ELF-1 (cell line): Measurements from ENCODE around the gene UST.
"Not testable (repeated sequence)": the region's sequence is repeated elsewhere in the genome, so short reads cannot be mapped to it uniquely, and the experiment has no call there.

Source experiments
- DNase-seq: peaks from one replicate; pipeline ENCODE4 v3.0.0-alpha.2; 2016; ENCODE audit warnings: low read depth, low spot score

Gene UST

DNA sequence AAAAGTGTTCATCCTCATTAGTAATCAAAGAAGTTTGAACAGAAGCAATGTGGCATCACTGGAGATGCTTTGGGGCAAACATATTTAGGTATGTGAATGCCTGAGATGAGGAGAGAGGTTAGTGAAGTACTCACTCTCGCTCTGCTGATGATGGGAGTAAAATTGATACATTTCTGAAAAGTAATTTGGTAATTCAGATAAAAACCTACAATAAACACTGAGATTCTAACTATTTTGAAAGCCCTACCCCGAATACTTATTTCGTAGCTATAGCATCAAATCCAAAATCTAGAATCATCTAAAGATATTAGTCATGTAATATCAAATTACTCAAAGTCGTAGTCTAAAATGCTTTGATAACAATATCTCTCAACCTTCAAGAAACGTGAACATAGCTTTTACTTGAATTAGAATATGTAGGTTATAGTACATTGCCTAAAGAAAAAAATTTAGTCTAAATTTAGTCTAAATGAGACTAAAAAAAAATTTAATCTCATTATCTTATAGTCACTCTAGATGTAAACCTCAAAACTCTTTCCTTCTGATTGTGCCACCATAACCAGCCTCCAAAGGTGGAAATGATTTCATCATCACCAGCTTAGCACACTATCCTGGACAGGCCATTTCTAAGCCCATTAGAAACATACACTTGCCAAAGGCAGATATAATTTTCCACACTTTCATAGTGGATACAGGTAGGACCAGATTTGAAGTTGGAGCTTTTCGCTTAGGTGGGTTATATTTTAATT is 338.2 kb downstream of the UST start:
- no peak for DNase-seq

GRCh38 chr6:149085557-149085938 is 338.7 kb downstream of the UST start:
- no peak for DNase-seq

DNA sequence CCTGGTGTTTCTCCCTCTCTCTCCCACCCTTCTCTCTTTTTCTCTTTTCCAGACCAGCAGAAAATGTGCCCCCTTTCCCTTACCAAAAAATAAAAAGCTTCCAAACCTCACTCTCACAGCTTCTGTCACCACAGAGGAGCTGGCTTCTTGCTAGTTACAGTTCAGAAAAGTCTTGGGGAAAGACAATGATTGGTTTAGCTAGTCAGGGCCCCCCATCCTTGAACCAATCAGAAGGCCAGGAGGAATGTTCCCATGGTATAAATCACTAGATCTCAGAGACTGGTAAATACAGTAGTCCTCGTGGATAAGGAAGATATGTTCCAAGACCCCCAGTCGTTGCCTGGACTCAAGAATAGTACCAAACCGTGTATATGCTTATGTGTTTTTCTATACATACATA is 339.5 kb downstream of the UST start:
- no peak for DNase-seq

- DNase-seq: no peak
Measured at GRCh38 chr6:149087898-149088297, 341.1 kb downstream of the UST start.

GRCh38 chr6:149088361-149088760 is 341.5 kb downstream of the UST start:
- no peak for DNase-seq

GRCh38 chr6:149089510-149089909 is 342.7 kb downstream of the UST start:
- DNase-seq: no peak

DNA sequence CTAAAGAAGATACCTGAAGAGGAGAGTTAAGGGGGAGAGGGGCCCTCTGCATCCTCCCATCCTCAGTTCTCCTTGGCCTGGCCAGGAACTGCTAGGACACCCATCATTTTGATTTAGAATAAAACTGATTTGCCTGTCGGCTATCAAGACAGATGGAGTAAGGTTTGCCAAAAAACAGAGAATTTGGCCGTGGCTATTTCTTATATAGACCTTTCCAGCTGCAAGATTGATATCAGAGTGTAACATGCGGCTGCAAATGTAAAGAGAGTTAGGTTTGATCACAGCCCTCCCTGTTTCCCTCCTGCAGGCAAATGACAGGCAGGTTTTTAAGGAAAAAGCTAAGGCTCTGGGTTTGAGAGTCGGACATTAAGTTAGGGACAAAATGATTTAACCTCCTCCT is 344.1 kb downstream of the UST start:
- DNase-seq: no peak

GRCh38 chr6:149093643-149094042 is 346.8 kb downstream of the UST start:
- DNase-seq: no peak

- no peak for DNase-seq
Measured at GRCh38 chr6:149094156-149094555, 347.3 kb downstream of the UST start.

DNA sequence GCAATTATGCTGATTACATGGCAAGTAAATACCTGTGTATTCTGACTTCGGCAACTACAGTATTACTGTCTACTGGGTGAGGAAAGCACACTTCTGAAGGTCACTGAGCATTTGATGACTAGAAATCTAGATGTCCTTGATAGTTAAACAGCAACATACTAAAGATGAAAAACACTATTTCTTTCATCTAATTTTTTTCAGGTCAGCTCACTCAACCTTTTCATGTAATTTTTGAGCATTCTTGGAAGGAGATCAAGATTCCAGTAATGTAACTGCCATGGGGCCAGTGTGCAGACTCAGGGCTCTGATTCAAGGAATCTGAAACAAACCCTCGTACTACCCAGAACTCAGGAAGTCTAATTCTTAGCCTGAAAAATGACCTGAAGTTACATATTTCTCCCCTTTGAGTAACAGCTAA is 348.1 kb downstream of the UST start:
- no peak for DNase-seq

DNA sequence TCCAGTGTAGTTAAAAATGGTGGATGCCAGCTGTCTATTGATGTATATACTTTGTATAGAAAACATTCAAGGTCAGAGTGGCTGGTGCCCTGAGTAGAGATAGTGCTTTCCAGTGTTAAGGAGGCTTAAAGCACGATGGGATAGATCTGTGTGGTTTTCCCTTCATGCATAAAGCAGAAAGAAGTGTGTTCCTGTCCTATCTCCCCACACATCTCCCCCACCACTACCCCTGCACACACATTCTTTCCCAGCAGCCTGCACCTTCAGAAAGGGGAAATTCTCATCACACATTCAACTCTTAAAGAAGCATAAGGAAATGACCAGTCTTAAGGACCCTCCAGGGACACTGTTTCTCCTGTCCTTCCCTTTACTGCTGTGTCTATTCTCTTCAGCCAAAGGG is 349.0 kb downstream of the UST start:
- DNase-seq: no peak

- no peak for DNase-seq
Measured at GRCh38 chr6:149097794-149098193, 351.0 kb downstream of the UST start.

DNA sequence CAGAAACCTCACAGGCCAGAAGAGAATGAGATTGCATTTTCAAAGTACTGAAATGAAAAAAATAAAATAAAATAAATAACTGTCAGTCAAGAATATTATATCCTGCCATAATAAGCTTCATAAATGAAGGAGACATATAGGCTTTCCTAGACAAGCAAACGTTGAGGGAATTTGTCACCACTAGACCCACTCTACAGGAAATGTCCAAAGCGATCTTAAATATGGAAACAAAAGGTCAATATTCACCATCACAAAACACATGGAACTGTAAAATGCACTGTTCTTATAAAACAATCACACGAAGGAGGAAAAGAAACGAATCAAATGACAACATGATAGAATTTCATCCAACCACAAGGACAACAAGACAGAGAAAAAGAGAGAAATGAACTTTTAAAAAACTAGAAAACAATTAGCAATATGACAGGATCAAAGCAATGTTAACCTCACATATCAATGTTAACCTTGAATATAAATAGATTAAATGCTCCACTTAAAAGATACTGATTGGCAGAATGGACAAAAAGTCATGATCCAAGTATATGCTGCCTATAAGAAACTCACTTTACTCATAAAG is 352.0 kb downstream of the UST start:
- no peak for DNase-seq

DNA sequence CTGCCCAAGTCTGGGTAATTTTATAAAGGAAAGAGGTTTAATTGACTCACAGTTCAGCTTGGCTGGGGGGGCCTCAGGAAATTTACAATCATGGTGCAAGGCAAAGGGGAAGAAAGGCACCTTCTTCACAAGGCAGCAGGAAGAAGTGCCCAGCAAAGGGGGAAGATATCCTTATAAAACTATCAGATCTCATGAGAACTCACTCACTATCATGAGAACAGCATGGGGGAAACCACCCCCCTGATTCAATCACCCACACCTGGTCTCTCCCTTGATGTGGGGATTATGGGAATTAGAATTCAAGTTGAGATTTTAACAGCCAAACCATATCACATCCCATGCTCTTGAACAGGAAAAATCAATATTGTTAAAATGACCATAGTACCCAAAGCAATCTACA is 355.5 kb downstream of the UST start:
- DNase-seq: no peak

DNA sequence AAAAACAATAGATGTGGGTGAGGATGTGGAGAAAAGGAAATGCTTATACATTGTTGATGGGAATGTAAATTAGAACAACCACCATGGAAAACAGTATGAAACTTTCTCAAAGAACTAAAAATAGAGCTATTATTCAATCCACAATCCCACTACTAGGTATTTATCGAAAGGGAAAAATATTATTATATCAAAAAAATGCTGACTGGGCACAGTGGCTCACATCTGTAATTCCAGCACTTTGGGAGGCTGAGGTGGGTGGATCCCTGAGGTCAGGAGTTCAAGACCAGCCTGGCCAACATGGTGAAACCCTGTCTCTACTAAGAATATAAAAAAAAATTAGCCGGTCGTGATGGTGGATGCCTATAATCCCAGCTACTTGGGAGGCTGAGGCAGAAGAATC is 357.1 kb downstream of the UST start:
- not testable (repeated sequence) for DNase-seq

- DNase-seq: no peak
Measured at GRCh38 chr6:149107520-149107919, 360.7 kb downstream of the UST start.

DNA sequence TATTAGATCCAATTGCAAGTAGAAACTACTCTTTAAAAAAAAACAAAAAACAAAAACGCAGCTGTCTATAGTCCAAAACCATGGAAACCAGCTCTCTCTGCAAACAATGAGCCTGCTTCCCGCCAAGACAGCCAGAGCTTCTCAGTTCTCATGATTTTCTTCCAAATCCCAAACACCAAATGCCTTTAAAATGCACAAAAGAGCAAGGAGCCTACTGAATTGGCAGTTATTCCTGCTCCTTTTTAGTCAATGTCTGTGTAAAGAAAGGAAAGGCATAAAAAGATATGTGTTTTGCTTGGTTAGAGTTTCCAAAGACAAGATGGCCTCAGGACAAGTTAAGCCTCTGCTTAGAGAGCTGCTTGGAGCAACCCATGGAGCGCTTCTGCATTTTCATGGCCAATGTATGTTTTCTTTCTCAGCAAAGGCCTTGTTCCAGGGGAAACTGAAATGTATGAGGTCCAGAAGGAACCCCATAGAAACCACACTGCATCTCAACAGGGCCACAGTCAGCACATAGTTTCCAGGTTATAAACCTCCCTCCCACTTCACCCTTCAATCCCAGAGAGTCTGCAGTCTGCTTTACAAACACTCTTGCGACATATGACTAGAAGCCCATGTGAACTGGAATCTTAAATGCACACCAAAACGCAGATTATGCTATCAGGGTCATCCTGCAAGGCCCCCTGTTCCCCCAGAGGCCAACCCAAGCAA is 361.4 kb downstream of the UST start:
- DNase-seq: no peak

DNA sequence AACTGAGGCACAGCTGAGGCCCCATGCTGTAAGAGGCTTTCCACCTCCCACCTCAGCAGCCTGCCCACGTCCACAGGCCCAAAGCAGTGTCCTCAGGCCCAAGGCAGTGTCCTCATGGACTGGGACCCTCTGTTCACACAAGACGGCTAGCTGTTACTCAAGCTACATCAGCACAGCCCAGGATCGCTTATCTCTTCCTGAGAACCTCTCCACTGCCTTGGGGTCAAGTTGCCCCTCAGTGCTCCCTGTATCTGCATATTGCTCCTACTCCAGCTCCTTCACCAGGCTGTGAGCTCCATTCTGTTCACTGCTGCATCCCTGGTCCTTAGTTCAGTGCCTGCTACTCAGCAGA is 361.9 kb downstream of the UST start:
- DNase-seq: no peak

- DNase-seq: no peak
Measured at GRCh38 chr6:149109397-149110070, 362.7 kb downstream of the UST start.

DNA sequence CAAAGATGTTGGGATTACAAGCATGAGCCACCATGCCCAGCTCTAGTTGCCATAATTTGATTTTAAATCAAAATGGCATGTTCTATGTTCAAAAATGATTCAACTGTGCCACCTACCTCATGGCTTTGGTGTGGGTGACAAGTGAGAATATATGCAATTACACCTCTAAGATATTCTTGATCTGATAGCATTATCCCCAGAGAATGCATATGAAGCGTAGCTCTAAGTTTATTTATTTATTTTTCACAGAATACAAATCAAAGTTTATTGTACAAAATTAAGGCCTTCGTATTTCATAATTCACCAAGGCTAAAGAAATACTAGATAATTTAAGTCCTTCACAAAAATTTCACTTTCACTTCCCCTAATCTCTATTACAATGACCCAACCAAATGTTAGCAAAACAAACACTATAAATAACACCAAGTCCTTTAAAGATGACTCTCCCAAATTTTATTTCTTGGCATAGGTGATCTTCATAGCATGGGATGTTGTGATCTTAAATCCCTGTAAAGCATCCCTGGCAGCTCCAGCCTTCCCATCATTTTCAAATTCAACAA is 364.8 kb downstream of the UST start:
- DNase-seq: no peak

- DNase-seq: no peak
Measured at GRCh38 chr6:149112976-149113375, 366.1 kb downstream of the UST start.

GRCh38 chr6:149114167-149114566 is 367.3 kb downstream of the UST start:
- no peak for DNase-seq
